PC-3 (cell line): ENCODE measurements around the gene TNNT2.

Source experiments
- EZH2 ChIP-seq: fragments of 300-600 bp; sonication (generic); IDR thresholded peaks from one replicate; pipeline ENCODE4 v1.6.1; 2017; ENCODE audit warnings: antibody characterized with exemption, mild to moderate bottlenecking, low read length; ENCODE audit not compliant: unreplicated experiment
- EZH2phosphoT487 ChIP-seq: fragments of 300-600 bp; sonication (generic); IDR thresholded peaks from 2 replicates; pipeline ENCODE4 v1.6.1; 2018; ENCODE audit warnings: mild to moderate bottlenecking, antibody characterized with exemption, low read length, borderline replicate concordance
- TF ChIP-seq, protein P1 (sequence below): fragments of 300-600 bp; sonication (generic); conservative IDR thresholded peaks from 2 replicates; pipeline ENCODE4 v1.5.1; 2017; ENCODE audit warnings: antibody characterized with exemption, low read depth, mild to moderate bottlenecking, low read length

DNA sequence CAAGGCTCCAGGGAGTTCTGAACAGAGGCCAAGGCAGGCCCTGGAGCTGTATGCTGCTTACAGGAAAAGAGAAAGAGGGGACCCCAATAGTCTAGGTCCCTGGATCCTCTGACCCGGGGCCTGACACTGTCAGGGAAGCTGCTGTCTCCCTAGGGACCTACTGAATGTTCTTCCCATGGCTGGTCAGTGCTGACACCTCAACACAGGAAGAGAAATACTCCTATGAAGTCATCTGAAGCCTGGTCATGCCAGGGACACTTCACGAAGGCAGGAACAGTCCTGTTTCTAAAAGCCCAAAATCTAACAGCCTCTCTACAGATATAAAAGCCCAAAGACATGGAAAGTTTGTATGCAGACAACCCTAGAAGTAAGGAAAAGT, 23.4 kb upstream of the TNNT2 start:
- TF ChIP-seq, protein P1, sequence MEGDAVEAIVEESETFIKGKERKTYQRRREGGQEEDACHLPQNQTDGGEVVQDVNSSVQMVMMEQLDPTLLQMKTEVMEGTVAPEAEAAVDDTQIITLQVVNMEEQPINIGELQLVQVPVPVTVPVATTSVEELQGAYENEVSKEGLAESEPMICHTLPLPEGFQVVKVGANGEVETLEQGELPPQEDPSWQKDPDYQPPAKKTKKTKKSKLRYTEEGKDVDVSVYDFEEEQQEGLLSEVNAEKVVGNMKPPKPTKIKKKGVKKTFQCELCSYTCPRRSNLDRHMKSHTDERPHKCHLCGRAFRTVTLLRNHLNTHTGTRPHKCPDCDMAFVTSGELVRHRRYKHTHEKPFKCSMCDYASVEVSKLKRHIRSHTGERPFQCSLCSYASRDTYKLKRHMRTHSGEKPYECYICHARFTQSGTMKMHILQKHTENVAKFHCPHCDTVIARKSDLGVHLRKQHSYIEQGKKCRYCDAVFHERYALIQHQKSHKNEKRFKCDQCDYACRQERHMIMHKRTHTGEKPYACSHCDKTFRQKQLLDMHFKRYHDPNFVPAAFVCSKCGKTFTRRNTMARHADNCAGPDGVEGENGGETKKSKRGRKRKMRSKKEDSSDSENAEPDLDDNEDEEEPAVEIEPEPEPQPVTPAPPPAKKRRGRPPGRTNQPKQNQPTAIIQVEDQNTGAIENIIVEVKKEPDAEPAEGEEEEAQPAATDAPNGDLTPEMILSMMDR, result no peak
- TF ChIP-seq EZH2, result no peak
- TF ChIP-seq EZH2phosphoT487, result no peak
